Stimulated activated CD8-positive, alpha-beta memory T cell treated with anti-CD3 and anti-CD28 coated beads, Interleukin-12 subunit alpha, Interleukin-12 subunit beta, amount 100 ng/mL, for 4 hours (primary cell): ENCODE data around the gene CYP3A4.
"Not testable (repeated sequence)": the region's sequence is repeated elsewhere in the genome, so short reads cannot be mapped to it uniquely, and the experiment has no call there.

Source experiments
- DNase-seq: peaks from one replicate; pipeline ENCODE4 v3.0.0-alpha.2; 2020; ENCODE audit warnings: low read depth

The CYP3A4 gene

GRCh38 chr7:99752356-99752755 lies 31.6 kb downstream of the CYP3A4 start:
- no peak for DNase-seq

DNA sequence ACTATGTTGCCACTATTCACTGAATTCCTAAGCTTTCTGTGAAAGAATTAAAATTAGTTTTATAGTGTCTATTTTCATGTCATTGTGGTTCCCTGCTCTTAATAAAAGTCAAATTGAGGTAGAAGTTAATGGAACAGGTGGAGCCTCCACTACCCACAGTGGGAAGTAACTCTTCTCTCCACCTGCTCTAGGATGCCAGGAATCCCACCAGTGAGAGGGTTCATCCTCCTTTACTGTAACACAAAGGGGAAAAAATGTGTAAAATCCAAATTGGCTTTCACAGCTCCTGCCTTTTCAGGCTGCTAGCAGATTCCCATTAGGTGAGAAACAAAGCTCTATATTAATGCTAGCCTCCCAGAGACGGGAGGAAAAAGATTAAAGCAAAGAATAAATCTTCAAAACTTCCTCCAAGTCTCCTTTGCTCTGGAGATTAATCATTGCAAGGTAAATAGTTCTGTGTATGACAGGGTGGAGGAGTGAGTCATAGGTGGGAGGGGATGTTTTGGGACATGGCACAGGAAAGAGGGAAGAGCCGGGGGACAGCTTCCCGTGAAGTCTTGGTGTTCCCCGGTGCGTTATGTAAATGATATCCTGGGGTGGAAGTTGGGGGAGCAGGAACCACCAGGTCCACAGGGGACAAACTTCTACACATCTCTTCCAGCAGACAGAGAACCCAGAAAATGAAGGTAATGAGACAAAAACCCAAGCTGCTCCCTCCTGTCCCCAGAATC lies 32.5 kb downstream of the CYP3A4 start:
- not testable (repeated sequence) for DNase-seq

DNA sequence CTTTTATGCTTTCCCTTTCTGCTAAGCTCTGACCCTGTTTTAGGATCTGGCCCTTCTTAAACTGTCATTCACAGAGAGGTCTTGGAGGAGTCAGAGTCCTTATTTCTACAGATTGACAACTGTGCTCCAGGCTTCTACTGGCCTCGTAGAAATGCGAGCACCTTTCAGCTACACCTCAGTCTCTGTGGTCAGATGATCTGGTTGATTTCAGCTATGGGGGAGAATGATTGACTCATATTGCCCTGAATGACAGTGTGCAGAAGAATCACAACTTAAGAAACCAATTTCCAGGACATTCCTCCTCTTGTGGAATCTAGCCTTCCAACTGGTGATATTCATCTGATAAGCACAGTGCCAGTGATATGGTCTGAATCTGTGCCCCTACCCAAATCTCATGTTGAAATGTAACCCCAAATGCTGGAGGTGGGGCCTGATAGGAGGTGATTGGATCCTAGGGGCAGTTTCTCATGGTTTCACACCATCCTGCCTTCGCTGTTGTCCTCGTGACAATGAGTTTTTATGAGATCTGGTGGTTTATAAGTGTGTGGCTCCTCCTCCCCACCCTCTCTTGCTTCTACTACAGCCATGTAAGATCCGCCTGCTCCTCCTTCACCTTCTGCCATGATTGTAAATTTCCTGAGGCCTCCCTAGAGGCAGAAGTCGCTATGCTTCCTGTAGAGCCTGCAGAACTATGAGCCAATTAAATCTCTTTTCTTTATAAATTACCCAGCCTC lies 35.0 kb downstream of the CYP3A4 start:
- DNase-seq: no peak

- not testable (repeated sequence) for DNase-seq
Observed at GRCh38 chr7:99746915-99747314, 37.1 kb downstream of the CYP3A4 start.

DNA sequence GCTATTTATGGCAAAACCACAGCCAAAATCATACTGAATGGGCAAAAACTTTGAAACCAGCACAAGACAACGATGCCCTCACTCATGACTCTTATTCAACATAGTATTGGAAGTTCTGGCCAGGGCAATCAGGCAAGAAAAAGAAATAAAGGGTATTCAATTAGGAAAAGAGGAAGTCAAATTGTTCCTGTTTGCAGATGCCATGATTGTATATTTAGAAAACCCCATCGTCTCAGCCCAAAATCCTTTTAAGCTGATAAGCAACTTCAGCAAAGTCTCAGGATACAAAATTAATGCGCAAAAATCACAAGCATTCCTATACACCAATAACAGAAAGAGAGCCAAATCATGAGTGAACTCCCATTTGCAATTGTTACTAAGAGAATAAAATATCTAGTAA lies 38.6 kb downstream of the CYP3A4 start:
- DNase-seq: not testable (repeated sequence)

DNA sequence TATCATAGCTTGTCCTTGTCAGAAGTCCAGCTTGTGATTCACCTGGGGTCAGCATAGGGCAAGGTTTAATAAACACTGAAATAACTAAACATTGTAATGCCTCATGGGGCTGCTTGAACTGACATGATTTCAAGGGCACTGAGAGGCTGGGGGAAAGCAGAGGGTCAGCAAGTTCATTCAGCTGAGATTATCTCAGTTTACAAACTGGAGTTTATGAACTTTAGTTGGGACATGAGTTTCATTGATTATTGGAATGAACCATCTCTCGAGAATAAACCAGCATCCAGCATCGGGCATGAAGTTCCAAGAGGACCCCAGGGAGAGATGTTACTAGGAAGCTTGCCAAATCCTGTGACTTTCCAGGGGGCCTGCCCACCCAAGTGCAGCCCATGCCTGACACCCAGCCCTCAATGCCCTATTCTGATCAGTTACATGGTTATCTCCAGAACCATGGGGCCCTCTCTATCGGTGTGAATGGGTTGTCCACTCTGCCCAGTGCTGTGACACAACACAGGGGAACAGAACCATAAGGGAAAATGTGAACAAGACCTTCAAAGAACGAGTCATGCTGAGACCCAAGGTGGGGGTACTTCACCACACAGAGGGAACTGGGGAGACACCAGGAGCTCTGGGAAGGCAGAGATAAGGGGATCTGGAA lies 41.1 kb downstream of the CYP3A4 start:
- DNase-seq: no peak

DNA sequence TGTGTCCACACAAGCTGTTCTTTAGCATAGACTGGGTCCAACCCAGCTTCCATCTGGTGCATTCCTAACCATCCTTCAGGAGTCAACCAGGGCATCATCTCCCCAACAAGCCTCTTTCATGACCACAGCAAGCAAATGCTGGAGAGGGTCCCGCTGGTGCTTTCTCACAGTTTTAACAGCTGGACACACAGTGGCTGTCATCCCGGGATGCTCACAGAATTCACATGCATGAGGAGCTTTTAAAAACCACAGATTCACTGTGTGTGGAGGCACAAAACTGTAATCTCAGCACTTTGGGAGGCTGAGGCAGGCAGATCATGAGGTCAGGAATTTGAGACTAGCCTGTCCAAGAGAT lies 42.6 kb downstream of the CYP3A4 start:
- no peak for DNase-seq

- DNase-seq: no peak
Observed at GRCh38 chr7:99740573-99741440, 43.2 kb downstream of the CYP3A4 start.

- DNase-seq: no peak
Observed at GRCh38 chr7:99739699-99740572, 44.0 kb downstream of the CYP3A4 start.

- DNase-seq: no peak
Observed at GRCh38 chr7:99737726-99738125, 46.3 kb downstream of the CYP3A4 start.

GRCh38 chr7:99736667-99737066 lies 47.3 kb downstream of the CYP3A4 start:
- not testable (repeated sequence) for DNase-seq

DNA sequence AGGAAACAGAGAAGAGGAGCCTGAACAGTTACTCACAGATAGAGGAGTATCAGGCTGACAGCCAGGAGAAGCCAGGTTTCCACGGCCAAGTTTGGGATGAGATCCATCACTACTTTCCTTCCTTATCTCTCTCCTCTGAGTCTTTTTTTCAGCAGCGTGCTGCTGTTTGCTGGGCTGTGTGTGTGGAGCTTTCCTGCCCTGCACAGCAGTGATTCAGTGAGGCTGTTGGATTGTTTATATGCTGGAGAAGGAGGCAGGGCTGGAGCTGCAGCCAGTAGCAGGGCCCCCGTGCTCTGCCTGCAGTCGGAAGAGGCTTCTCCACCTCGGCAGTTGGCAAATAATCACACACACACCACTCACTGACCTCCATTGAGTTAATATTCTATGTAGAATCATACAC lies 49.0 kb downstream of the CYP3A4 start, which contains the start of gene CYP3A7:
Gene CYP3A7, minus strand, starts transcription at position 210 of the 400 bp plus-strand sequence. Its CDS starts 103 bp downstream, at position 107.
- no peak for DNase-seq

DNA sequence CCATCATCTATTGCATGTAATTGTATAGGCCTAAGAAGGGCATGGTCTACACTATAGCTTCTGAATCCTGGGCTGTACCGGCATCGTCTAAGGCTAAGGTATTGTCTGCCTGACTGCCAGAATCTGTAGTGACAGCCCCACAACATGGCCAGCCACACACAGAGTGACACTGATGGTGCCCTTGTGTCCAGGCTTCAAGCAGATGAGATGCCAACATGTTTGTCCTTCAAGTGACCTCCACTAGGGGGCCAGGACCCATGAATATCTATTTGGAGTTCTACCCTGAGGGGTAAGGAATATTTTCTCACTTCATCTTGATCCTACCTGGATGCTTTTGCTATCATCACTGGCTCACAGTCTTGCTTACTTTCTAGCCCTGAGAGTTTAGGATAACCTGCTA lies 50.5 kb downstream of the CYP3A4 start:
- no peak for DNase-seq

- no peak for DNase-seq
Observed at GRCh38 chr7:99733003-99733402, 51.0 kb downstream of the CYP3A4 start.

GRCh38 chr7:99731638-99732374 lies 52.2 kb downstream of the CYP3A4 start:
- no peak for DNase-seq

DNA sequence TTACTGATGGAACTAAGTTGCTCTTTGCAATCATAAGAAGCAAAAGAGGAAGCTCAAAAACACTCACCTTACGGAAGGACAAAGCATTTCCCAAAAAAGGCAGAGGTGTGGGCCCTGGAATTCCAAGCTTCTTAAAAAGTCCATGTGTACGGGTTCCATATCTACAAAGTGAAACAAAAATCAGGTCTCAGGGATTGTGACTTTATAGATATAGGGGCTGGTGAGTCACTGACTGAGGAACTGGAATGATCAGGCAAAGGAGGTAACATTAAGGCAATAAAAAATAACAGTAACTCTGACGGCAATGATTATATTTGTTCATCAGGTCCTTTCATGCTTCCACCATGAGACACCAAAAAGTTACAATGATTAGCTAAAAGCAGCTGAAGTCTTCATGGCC lies 53.0 kb downstream of the CYP3A4 start:
- DNase-seq: no peak

DNA sequence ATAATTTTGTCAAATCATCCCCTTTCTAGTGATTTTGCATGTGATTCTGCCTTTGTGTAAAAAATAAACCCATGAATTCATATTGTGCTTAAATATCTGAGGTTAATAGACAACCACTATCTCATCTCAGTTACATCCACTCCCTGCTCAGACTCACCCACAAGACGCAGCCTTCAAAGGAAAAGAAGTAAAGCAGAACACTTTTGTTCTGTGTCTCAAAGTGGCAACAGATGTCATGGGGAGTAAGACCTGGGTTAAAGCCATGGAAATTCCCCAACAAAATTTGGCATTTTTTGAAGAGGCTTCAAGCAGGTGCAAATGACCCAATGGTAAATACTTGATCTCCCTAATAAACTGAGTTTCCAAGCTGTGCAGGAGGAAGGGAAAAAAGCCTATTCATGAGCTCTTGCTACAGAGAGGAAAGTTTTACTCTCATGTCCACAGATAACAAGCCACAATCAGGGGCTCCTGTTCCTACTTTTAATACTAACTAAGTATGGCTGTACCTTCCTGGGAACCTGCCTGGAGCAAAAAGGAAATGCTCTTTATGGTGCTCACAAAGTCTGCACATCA lies 53.7 kb downstream of the CYP3A4 start:
- no peak for DNase-seq

GRCh38 chr7:99729486-99730237 lies 54.3 kb downstream of the CYP3A4 start:
- no peak for DNase-seq

DNA sequence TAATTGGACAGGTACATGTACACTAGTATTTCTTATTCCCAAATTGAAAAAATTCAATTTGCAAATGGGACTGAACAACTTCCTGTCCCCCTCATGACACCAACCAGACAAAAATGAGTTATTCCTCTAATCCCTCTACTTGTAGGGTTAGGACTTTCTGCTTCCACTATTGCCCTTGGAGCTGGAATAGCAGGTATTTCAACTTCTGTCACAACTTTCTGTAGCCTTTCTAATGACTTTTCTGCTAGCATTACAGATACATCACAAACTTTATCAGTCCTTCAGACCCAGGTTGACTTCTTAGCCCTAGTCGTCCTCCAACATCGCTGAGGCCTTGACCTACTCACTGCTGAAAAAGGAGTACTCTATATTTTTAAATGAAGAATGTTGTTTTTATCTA lies 55.4 kb downstream of the CYP3A4 start:
- DNase-seq: no peak
